OCI-LY3 (cell line): ENCODE data around the gene CDH4.

Experiments used
- H2AFZ ChIP-seq: fragments of 200-600, 300-600 bp; shearing (Covaris generic); 2 replicates; pipeline ENCODE4 v1.6.0; 2014; ENCODE audit warnings: antibody characterized with exemption, low read depth, low read length
- H3K27ac ChIP-seq: fragments of 200-600, 300-600 bp; sonication (generic); 2 replicates; pipeline ENCODE4 v1.5.1; 2014; ENCODE audit warnings: mild to moderate bottlenecking, low read length, moderate library complexity, mixed read lengths
- H3K27me3 ChIP-seq: fragments of 200-600, 300-600 bp; sonication (generic); 2 replicates; pipeline ENCODE4 v1.6.1; 2014; ENCODE audit warnings: low read depth, low read length, mixed read lengths
- H3K36me3 ChIP-seq: fragments of 200-600, 300-600 bp; sonication (generic); replicated peaks from 2 replicates; pipeline ENCODE3; 2014; ENCODE audit warnings: low read depth, low read length, mixed read lengths
- H3K4me1 ChIP-seq: fragments of 300-600, 200-600 bp; sonication (generic); 2 replicates; pipeline ENCODE4 v1.6.1; 2014; ENCODE audit warnings: low read length, mixed read lengths
- H3K4me2 ChIP-seq: fragments of 200-600, 300-600 bp; sonication (generic); 2 replicates; pipeline ENCODE4 v1.6.1; 2014; ENCODE audit warnings: low read length, mixed read lengths
- H3K4me3 ChIP-seq: fragments of 300-600, 200-600 bp; sonication (generic); 2 replicates; pipeline ENCODE4 v1.5.1; 2014; ENCODE audit warnings: antibody characterized with exemption, mild to moderate bottlenecking, low read length, moderate library complexity
- H3K79me2 ChIP-seq: fragments of 300-600, 200-600 bp; shearing (Covaris generic); 2 replicates; pipeline ENCODE4 v1.6.1; 2014; ENCODE audit warnings: mild to moderate bottlenecking, low read length, mixed read lengths
- H3K9ac ChIP-seq: fragments of 300-600, 200-600 bp; shearing (Covaris generic); 2 replicates; pipeline ENCODE4 v1.6.0; 2014; ENCODE audit warnings: mild to moderate bottlenecking, low read length, moderate library complexity
- H3K9me3 ChIP-seq: fragments of 200-600, 300-600 bp; shearing (Covaris generic); 2 replicates; pipeline ENCODE4 v1.6.1; 2014; ENCODE audit warnings: low read length, mixed read lengths; ENCODE audit not compliant: insufficient read depth
- H4K20me1 ChIP-seq: fragments of 200-600, 300-600 bp; sonication (generic); 2 replicates; pipeline ENCODE4 v1.6.1; 2016; ENCODE audit warnings: low read length, mixed read lengths; ENCODE audit not compliant: insufficient read depth
- CTCF ChIP-seq: fragments of 200-600, 300-600 bp; sonication (generic); IDR thresholded peaks from 2 replicates; pipeline ENCODE4 v1.5.1; 2014; ENCODE audit warnings: antibody characterized with exemption, low read length, low read depth
- EZH2phosphoT487 ChIP-seq: fragments of 200-600 bp; shearing (Covaris generic); IDR thresholded peaks from 2 replicates; pipeline ENCODE4 v1.6.1; 2018; ENCODE audit warnings: antibody characterized with exemption, mixed run types, low read depth

The CDH4 gene

GRCh38 chr20:61376541-61377240 is 124.6 kb downstream of the CDH4 start:
- Histone ChIP-seq H3K4me2 (no peak overlapping the region), H2AFZ (no peak overlapping the region), H3K27ac (no peak overlapping the region), H3K36me3 (no peaks in the 10 kb centered on the region), H3K9ac (no peak overlapping the region), H4K20me1 (no peaks in the 10 kb centered on the region), H3K79me2 (no peaks in the 10 kb centered on the region), H3K4me3 (no peak overlapping the region), H3K27me3 (no peaks in the 10 kb centered on the region), H3K4me1 (no peaks in the 10 kb centered on the region), H3K9me3 (0 out of 2 replicates have a peak, but pooled peaks cover 4% of the 10 kb centered on the region)
- no peak for TF ChIP-seq EZH2phosphoT487
- no peak for TF ChIP-seq CTCF

GRCh38 chr20:61378694-61379355 is 126.8 kb downstream of the CDH4 start:
- H3K9me3 ChIP-seq = 0 out of 2 replicates have a peak, but pooled peaks cover 4% of the 10 kb centered on the region
- H3K9ac ChIP-seq = no peak overlapping the region
- no peaks in the 10 kb centered on the region for H4K20me1 ChIP-seq
- no peak overlapping the region for H3K27ac ChIP-seq
- H3K79me2 ChIP-seq = no peaks in the 10 kb centered on the region
- H3K4me3 ChIP-seq = no peak overlapping the region
- H3K4me1 ChIP-seq = no peaks in the 10 kb centered on the region
- no peak overlapping the region for H2AFZ ChIP-seq
- H3K36me3 ChIP-seq = no peaks in the 10 kb centered on the region
- H3K4me2 ChIP-seq = no peak overlapping the region
- H3K27me3 ChIP-seq = no peaks in the 10 kb centered on the region
- TF ChIP-seq CTCF (no peak), EZH2phosphoT487 (no peak)

- no peak overlapping the region for H3K4me2 ChIP-seq
- H3K27me3 ChIP-seq = no peaks in the 10 kb centered on the region
- no peaks in the 10 kb centered on the region for H4K20me1 ChIP-seq
- no peaks in the 10 kb centered on the region for H3K79me2 ChIP-seq
- no peak overlapping the region for H2AFZ ChIP-seq
- H3K9me3 ChIP-seq = 0 out of 2 replicates have a peak, but pooled peaks cover 4% of the 10 kb centered on the region
- H3K36me3 ChIP-seq = no peaks in the 10 kb centered on the region
- TF ChIP-seq CTCF (no peak), EZH2phosphoT487 (no peak)
- no peak overlapping the region for H3K4me3 ChIP-seq
- no peak overlapping the region for H3K9ac ChIP-seq
- no peaks in the 10 kb centered on the region for H3K4me1 ChIP-seq
- H3K27ac ChIP-seq = no peak overlapping the region
Observed at GRCh38 chr20:61379898-61380544, 128.0 kb downstream of the CDH4 start.

GRCh38 chr20:61380545-61380915 is 128.5 kb downstream of the CDH4 start:
- Histone ChIP-seq H3K9ac (no peak overlapping the region), H3K27me3 (no peaks in the 10 kb centered on the region), H3K4me2 (no peak overlapping the region), H3K36me3 (no peaks in the 10 kb centered on the region), H3K27ac (no peak overlapping the region), H3K79me2 (no peaks in the 10 kb centered on the region), H4K20me1 (no peaks in the 10 kb centered on the region), H3K4me3 (no peak overlapping the region), H3K9me3 (0 out of 2 replicates have a peak, but pooled peaks cover under 1% of the 10 kb centered on the region), H3K4me1 (no peaks in the 10 kb centered on the region), H2AFZ (no peak overlapping the region)
- no peak for TF ChIP-seq CTCF
- TF ChIP-seq EZH2phosphoT487 = no peak
